GM18868 (cell line): Measurements from ENCODE around the gene RPL7A.
"Not testable (repeated sequence)": the region's sequence is repeated elsewhere in the genome, so short reads cannot be mapped to it uniquely, and the experiment has no call there.

Experiments used
- ATAC-seq: cut with Tn5 transposase; IDR thresholded peaks from one replicate; pipeline ENCODE4 v1.9.1; 2021; ENCODE audit warnings: mild to moderate bottlenecking, moderate library complexity; ENCODE audit not compliant: unreplicated experiment

Gene RPL7A

DNA sequence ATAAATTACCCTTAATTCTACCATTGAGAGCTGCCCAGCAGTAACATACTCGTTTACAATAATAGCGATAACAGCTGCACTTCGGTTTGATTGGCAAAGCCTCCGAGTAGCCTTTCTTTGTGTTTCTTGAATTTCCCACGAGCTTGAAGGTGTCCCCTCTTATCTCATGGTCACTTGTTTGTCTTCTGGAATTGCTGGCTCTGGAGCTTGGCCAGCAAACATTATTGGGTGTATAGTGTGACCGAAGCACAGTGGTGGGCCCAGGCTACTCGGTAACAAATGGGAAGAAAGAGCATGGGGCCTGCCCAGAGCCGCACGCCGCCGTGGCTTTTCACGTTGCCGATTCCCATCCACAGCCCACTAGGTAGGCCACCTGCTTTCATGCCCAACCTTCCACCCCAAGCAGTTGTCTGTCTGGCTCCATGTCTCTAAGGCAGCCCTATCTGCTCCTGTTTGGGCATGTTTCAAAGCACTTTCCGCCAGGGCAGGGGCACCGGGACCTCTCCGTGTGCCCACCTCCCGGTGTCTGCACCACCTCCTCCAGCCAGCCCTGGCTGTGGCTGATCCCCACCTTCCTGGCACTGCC, 36.8 kb downstream of the RPL7A start:
- ATAC-seq, result no peak

GRCh38 chr9:133385452-133385851, 37.4 kb downstream of the RPL7A start:
- ATAC-seq, result no peak

DNA sequence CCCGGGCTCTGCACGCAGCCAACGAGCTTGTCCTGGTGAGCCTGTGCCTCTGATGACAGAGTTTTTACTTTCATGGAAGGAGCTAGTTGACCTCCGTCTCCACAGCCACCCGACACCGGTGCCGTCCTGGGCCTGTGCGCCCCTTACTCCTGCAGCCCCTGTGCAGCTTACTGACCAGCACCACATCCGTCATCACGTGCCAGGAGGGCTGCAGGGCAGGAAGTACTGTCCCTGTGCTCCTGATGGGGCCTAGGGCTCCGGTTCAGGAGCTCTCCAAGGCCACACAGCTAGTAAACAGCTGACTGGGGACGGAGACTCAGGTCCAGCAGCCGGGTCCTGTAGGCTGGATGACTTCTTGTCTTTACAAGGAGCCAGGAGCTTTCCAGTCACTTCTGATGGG, 38.3 kb downstream of the RPL7A start:
- no peak for ATAC-seq

DNA sequence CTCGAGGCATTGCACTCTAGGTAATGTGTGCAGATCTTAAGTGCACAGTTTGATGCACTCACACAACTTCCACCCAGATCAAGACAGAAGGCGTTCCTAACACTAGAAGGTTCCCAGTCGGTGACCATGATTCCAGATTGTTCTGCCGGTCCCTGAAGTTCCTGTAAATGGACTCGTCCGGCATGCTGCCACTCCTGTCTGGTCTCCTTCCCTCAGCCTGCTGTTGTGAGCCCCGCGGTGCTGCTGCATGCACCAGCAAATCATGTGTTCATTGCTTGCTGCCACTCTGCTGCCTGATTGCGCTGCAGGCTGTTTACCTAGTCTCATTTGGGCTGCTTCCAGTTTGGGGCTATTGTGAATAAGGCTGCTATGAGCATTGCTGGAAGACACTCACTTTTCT, 39.7 kb downstream of the RPL7A start:
- ATAC-seq, result no peak

GRCh38 chr9:133389025-133389557, 41.1 kb downstream of the RPL7A start:
- no peak for ATAC-seq

GRCh38 chr9:133389562-133389961, 41.5 kb downstream of the RPL7A start:
- ATAC-seq, result no peak

- ATAC-seq, result no peak
These were observed 42.7 kb downstream of the RPL7A start for GRCh38 chr9:133390713-133391112.

DNA sequence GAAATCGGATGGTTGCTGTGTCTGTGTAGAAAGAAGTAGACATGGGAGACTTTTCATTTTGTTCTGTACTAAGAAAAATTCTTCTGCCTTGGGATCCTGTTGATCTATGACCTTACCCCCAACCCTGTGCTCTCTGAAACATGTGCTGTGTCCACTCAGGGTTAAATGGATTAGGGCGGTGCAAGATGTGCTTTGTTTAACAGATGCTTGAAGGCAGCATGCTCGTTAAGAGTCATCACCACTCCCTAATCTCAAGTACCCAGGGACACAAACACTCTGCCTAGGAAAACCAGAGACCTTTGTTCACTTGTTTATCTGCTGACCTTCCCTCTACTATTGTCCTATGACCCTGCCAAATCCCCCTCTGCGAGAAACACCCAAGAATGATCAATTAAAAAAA, 43.4 kb downstream of the RPL7A start:
- ATAC-seq, result not testable (repeated sequence)

- ATAC-seq, result not testable (repeated sequence)
These were observed 44.3 kb downstream of the RPL7A start for GRCh38 chr9:133392308-133392707.

DNA sequence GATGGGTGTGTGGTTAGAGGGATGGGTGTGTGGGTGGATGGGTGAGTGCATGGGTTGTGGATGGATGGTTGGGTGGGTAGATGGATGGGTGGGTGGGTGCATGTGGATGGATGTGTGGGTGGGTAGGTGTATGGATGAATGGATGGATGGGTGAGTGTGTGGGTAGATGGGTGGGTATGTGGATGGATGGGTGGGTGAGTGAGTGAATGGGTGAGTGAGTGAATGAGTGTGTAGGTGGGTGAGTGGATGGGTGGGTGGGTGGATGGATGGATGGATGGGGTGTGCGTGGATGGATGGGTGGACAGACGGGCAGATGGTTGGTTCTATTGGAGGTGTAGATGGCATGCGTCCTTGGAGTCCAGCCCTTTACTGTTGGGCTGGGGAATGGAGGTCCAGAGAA, 45.4 kb downstream of the RPL7A start:
- ATAC-seq, result no peak

GRCh38 chr9:133394687-133395271, 46.8 kb downstream of the RPL7A start:
- no peak for ATAC-seq

DNA sequence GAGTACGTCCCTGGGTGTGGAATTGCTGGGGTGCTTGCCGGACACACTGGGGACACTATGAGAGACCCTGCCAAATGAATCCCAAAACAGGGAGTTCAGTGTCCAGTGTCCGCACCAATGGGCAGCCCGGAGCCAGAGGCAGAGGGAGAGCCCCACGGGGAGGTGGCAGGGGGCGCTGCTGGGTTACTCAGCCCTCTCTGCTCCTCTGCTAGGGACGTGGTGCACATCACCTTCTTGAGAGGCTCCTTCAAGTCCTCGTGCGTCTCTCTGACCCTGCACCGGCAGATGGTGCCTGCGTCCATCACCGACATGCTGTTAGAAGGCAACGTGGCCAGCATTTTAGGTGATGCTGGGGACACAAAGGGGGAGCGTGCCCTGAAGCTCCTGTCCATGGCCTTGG, 48.9 kb downstream of the RPL7A start:
- no peak for ATAC-seq

DNA sequence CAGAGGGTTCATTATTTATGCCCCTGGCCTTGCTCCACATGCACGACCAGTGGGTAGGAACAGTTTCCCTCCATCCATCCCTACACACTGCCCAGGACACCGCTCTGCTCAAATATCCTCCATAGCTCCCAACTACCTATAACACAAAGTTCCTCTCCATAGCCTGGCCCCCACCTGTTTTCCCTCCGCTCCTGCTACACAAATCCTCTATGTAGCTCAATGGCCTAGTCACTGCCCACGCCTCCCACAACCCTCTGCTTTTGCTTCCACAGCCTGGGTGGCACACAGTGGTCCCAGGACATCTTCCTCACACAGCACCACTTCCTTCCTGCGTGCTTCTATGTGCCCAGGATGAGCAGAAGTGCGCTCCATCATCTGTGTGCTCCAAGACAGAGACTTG, 49.4 kb downstream of the RPL7A start:
- no peak for ATAC-seq

DNA sequence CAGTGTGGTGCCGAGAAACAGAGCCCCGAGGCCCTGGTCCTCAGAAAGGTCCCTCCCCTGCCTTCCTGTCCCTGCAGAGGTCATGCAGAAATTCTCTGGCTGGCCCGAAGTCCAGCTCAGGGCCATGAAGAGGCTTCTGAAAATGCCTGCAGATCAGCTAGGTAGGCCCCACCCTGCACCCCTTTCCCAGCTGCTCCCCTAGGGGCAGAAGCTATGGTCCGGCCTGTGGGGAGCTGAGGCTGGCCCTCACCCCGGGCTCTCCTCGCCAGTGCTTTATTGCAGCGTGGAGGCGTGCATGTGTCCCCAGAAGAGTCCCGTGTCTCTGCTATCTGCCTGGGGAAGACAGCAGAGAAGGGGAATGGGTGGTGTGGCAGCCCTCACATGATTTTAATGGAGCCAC, 49.9 kb downstream of the RPL7A start:
- ATAC-seq, result no peak

DNA sequence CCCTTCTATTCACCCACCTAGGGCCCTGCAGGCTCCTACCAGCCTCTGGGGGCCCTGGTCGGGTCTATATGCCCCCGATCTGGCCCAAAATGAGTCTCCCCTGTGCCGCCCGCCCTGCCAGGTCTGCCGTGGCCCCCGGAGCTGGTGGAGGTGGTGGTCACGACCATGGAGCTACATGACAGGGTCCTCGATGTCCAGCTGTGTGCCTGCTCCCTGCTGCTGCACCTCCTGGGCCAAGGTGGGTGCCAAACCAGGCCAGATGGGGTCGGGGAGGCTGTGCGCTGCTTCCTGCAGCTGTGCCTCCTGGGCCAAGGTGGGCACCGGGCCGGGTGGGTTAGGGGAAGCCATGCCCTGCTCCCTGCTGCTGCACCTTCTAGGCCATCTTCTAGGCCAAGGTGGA, 52.3 kb downstream of the RPL7A start:
- no peak for ATAC-seq
